HG02840 (cell line): ENCODE measurements around the gene SMIM38.

Source experiments
- ATAC-seq: cut with Tn5 transposase; IDR thresholded peaks from one replicate; pipeline ENCODE4 v1.9.1; 2021; ENCODE audit warnings: mild to moderate bottlenecking, moderate library complexity, moderate number of reproducible peaks; ENCODE audit not compliant: unreplicated experiment, low FRiP score

The SMIM38 gene

DNA sequence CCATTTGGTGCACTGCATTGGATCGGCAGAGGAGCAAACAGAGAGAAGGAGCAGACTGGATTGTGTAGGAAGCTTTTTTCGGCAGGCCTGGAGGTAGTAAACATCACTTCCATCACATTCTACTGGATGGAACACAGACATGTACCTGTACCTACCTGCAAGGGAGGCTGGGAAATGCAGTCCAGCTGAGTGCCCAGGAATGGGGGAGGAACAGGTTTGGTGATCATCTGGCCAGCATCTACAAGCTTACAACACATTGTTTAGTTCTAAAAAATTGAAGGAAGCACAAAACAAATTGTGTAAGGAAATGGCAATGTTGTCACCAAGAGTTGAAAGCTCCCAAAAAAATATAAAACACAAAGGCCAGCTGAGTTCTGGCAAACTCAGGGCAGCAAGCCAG is 19.1 kb downstream of the SMIM38 start:
- no peak for ATAC-seq

DNA sequence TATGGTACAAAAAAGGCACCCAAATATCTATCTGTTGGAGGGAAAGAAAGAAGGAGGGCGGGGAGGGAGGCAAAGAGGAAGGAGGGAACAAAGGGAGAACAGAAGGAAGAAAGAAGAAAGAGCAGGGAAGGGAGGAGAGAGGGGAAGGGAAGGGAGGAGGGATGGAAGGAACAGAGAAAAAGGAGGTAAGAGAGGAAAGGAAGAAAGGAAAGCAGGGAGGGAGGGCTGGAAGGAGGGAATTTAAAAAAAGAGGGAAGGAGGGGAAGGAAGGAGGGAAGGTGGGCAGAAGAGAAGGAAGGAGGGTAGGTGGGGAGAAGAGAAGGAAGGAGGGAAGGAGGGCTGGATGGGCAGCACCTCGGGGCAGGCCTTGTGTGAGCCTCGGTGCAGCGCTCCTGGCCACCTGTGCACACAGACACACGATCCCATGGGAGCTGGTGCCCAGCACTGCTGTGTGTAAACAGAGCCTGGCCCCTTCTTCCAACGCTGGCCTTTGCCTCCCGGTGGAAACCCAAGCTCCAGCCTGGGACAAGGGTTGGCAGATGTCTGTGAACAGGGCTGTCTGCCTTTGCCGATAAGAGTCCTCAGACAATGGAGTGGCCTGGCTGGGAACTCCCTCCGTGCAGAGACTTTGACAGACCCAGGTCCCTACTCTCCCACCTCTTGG is 23.2 kb downstream of the SMIM38 start:
- ATAC-seq = no peak

DNA sequence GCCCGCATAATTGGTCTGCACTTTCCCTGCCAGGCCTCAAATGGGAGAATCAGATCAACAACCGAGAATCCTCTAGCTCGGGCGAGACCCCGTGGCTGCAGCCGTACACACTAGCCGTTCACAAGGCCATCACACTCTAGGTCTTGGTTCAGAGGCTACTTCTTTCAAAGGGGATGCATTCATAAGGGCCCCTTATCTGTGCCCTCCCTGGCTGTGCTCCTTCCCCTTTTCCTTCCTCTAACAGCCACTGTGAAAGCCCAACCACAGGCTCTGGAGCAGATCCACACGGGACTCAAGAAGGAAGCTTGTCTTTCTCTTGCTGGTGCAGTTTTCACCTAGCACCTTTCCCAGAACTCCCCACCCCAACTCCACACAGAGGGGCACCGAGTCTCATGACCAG is 24.5 kb downstream of the SMIM38 start:
- no peak for ATAC-seq

DNA sequence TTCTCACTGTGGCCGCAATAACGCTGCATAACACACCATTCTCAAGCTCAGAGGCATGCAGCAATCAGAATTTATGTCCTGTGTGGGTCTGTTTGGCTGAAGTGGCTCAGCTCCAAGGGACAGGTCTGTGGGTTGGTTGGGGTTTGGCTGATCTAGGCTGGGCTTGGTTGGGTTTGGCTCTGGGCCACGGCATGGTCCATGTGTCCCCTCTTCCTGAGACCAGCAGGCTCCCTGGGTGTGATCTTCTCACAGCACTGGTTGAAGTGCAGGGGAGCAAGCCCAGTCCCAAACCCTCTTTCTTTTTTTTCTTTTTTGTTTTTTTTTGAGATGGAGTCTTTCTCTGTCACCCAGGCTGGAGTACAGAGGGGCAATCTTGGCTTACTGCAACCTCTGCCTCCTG is 25.0 kb downstream of the SMIM38 start:
- no peak for ATAC-seq

DNA sequence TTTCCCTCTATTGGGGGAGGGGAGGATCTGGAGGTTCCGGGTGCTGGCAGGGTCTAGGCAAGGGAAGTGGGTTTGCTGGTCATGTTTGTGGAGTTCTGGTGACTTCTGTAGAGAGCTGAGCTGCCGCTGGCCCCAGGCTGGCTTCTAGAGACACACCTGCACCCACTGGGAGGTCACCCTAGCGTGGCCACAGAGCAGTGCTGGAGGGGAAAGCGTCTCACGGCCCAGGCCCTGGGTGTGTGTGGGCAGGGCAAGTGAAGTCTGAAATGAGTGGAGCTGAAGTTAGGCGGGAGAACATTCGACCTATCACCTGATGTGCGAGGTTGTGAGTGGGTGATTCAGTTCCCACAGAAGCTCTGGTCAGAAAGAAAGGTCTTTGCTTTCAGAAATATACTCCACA is 27.9 kb downstream of the SMIM38 start:
- no peak for ATAC-seq

DNA sequence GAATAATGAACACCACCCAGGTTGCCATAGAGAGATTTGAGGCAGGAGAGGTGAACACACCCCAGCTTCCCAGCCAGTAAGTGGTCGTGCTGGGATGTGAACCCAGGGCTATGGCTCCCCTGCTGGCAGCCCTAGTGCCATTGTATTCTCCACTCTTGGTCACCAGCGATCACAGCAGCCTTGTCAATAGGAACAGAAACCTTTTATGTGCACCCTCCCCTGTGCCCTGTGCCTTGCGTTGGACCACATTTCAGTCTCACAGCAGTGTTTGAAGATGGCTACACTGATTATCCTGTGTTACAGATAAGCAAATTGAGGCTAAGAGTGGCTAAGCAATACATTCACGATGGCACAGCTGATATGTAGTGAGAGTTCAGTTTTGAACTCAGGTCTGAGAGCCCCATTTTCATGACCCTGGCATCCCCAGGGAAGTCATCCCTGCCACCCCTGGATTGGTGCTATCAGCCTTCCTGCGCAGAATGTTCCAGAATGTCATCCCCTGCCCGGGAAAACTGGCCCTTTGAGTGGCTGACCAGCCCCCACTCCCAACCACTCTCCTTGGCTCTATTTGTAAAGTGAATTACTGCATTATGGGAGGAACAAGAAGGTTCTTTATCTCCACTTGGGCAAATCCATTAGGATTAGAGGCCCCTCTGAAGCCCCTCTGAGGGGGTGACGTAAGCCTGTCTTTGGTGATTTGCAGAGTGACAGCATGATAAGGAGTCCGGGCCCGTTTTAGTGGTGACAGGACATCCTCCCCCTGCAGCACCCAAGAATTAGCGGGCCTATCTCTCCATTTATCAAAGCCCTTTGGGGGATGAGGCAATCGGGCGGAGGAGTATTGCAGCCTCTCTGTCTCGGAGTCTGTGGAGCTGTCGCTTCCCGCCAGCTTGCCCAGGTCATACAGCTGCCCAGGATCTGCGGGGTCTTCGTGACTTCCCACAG is 30.9 kb downstream of the SMIM38 start:
- ATAC-seq = no peak

DNA sequence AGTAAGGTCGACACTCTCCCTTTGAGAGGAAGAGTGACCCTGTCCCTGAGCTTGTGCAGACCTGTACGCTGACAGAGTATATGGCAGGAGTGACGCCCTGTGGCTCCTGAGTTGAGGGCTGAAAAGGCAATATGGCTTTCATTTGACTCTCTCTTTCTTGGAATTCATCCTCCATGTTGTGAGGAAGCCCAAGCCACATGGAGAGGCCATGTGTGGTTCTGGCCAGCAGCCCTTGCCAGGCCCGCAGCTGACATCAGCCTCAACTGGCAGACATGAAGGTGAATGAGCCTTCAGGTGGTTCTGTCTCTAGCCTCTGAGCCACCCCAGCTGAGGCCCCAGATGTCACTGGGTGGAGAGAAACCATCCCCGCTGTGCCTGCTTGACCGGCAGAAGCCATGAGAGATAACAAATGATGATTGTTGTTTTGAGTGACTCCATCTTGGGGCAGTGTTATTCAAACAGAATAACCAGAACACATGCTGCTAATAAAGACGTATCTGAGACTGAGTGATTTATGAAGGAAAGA is 31.9 kb downstream of the SMIM38 start:
- ATAC-seq = no peak

DNA sequence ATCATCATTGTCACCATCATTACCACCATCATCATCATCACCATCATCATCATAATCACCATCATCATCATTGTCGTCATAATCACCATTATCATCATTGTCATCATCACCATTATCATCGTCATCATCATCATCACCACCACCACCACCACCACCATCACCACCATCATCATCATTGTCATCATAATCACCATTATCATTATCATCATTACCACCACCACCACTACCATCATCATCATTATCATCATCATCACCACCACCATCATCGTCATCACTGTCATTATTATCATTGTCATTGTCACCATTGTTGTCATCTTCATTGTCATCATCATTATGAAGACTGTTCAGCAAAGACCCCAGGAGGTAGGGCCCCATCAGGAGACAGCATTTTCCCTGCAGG is 33.3 kb downstream of the SMIM38 start:
- no peak for ATAC-seq

DNA sequence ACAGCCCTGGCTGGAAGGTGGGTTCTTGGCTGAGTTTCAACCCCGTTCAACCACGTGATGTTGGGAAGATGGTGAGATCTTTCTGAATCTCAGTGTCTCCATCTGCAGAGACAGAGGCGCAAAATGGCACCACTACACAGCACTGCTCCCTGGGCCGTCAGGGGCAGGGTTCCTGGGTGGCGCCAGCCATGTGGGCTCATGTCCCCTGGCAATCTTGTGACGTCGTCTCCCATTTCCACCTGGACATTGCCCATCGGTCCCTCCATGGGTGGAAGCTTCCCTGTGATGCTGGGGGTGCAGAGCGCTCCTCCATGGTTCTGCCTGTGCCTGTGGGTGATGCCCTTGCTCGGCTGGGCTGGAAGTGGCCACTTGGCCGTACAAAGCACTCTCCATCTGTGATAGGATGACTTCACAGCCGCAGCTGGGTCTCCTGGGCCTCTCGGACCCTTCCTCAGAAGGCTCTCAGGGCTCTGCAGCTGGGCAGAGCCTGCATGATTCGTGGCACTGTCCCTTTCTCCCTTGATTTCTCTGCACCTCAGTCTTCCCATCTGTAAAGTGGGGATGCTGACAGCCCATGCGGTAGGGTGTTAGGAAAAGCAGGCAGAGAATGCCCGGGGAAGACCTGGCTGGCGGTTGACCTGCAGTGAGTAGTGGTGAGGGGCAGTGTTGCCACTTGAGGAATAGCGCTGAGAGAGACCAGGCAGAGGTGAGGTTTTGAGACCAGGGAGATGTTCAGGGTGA is 35.2 kb downstream of the SMIM38 start:
- no peak for ATAC-seq

DNA sequence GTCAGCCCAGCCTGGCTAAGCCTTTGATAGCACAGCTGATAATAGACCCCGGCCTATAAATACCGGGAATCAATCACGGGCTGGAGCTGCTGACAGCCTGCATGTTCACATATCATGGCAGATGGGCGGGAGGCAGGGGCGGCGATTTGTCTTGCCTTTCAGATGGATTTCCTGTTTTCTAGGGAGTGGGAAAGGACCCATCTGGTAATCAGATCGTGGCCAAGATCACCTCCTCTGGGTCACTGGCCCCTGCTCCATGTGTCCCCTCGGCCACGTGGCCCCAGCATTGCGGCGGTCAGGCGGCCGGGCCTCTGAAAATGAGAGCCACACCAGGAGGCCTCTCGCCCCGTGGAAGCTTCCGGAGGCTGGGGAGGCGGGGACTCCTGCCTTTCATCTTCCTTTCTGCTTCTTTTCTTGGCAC is 36.6 kb downstream of the SMIM38 start:
- ATAC-seq = no peak

DNA sequence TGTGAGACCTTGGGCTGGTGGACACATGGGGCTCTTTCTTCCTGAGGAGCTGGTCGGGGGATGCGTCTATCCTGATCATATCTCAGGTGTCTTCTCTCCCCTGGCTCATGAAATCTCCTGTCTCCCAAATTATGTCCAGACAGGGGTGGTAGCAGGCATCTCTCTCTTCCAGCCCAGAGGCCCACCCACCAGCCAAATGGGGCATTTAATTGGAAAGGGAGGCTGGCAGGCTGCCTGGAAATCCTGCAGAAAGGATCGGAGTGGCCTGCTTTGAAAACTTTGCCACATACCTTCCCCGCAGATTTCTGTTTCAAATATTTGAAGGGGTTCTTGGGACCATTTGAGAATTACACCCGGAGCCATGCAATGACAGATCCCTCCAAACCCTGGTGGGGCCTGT is 37.4 kb downstream of the SMIM38 start:
- ATAC-seq = no peak

DNA sequence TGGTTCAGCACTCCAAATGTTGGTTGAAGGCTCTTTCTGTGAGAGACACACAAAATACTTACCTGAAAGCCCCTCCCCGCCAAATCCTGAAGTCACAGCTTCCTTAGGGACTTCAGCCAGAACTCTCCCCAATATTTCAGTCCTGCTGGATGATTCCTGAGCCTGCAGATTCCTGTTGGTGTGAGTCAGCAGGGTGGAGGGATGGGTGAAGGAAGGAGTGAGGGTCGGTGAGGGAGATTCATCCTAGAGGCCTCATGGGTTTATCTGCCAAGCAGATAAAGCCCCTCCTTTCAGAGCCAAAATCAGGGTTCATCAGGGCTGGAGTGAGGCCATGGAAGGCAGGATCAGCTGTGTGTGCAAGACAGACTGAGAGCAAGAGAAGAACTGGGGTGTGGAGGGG is 37.9 kb downstream of the SMIM38 start:
- ATAC-seq = no peak

DNA sequence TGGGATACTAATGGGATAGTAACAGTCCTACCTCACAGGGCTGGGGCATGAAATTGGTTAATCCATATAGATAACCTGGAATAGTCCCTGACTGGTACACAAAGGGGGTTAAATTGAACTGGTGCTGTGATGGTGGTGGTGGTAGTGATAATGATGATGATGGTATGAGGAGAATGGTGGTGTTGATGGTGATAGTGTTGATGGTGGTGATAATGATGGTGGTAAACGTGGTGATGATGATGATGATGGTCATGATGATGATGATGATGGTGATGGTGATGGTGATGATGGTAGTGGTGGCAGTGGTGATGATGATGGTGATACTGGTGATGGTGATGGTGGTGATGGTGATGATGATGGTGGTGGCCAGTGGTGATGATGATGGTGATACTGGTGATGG is 38.7 kb downstream of the SMIM38 start:
- ATAC-seq = no peak

DNA sequence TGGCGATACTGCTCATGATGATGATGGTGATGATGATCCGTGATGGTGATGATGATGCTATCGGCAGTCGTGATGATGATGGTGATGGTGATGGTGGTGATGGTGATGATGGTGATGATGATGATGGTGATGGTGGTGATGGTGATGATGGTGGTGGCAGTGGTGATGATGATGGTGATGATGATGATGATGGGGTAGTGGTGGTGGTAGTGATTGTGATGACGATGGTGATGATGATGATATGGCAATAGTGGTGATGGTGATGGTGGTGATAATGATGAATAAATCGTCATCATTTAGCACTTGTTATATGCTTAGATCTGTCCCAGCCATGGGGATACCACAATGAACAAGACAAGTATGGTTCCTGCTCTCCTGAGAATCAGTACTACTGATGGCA is 39.2 kb downstream of the SMIM38 start:
- ATAC-seq = no peak

DNA sequence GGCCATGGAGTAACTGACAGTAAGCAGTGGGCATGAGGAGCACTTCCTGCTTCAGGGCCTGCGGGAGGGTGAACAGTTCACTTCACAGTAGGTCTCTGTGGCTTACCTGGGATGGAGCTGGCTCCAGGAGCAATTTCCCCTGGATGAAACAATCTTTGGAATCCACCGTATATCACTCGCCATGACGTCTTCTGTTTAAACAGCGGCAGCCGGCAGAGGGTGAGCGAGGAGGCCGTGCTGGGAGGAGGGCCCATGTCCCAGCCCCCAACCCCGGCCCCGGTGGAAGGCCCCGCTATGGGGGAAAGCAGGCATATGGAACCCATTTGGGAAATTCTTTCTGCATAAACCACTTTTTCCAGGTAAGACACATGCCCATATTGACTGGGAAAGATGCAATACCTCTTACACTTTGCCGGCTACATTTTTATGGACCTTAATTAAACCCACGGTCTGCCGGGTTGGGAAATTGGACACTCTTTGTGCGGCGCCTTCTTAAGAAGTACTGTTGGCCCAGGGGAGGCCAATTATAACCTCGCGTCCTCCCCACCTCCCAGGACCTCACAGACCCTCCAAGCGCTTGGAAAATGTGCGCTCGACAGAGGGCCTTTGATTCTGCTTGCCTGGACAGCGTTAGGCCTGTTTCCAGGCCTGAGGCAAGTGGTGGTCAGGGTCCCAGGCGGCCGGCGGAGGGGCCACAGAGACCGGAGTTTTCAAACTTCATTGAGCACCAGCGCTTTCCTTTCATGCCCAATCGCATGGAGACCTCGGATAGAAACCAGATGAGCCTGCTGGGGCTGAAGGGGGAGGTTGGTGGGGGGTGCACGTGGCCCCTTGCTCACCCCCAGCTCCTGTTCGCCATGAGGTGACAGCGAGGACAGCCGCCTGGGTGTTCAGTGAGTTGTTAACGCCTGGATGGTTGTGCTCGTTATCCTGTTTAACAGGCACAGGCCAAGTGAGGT is 40.4 kb downstream of the SMIM38 start:
- ATAC-seq = no peak

DNA sequence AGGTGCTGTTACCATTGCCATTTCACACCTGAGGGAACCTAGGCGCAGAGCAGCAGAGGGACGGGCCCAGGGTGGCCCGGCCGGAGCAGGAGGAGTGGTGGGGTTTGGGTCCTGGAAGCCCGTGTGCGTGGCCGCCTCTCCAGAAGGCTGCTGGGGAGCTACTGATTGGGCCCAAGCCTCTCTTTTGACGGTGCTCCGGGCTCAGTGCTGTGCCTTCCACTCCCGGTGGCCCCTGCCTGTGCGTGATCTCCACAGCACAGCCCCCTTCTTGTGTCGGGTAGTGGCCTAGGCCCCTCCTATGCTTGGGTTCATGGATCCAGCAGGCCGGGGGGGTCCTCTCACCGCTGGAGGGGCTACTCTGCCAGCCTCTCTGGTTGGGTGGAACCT is 41.0 kb downstream of the SMIM38 start:
- no peak for ATAC-seq

DNA sequence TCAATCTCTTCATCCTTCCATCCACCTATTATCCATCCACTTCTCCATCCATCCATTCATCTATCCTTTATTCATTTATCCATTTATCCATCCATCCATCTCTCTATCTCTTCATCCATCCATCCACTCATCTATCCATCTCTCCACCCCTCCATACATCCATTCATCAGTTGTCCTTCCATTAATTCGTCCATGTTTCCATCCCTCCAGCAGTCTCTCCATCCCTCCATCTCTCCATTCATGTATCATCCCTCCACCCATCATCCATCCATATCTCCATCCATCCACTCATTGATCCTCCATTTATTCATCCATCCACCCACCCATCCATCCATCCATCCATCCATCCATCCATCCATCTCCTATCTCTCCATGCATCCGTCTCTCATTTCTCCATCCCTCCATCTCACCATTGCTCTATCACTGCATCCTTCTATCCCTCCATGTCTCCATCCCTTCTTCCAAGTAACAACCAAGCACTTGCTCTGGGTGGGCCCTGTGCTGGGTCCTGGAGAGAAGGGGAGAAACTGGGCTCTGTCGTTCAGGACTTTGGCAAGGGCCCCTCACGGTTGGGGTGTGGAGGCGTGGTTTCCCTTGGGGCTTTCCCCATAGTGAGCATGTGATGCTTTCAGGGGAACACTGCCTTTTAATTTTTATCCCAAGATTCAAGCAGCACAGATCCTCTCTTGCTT is 43.3 kb downstream of the SMIM38 start:
- ATAC-seq = no peak

DNA sequence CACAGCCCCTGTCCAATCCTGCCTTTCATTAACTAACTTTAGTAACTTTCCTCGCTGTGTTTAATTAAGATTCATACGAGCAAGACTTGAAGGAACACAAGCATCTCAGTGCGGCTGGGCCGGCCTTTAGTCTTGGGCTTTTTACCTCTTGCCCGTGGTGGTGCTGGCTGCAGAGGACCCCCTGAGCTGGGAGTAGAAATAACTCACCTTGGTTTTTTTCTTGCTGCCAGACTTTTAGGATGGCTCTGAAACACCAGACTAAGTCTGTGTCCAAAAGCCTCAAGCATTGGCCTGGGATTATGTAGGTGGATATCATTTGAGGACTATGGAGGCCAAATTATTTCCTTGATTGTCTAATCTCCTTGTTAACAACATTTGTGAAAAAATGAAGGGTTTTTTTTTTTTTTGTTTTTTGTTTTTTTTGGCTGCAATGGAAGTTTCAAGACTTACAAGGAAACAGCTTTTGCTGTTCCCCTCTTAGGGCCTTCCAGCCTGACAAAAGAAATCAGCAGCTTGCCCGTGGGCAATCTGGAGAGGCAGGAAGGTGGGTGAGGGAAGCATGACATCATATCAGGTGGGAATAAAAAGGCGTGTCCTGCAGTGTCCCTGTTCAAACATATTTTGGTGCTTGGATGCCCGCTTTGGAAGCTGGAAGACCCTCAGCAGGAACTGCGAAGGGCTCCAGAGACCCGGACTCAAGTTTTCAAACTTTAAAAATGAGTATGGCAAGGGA is 44.0 kb downstream of the SMIM38 start:
- no peak for ATAC-seq
